Endothelial cell of hepatic sinusoid (primary cell): ENCODE results near the gene PKMYT1.

Experiments
- in situ Hi-C: cut with HindIII; loops from 2 replicates; pipeline ENCODE4 v1.10.0; 2017; ENCODE audit warnings: low sequenced_read_pairs

PKMYT1 gene

DNA sequence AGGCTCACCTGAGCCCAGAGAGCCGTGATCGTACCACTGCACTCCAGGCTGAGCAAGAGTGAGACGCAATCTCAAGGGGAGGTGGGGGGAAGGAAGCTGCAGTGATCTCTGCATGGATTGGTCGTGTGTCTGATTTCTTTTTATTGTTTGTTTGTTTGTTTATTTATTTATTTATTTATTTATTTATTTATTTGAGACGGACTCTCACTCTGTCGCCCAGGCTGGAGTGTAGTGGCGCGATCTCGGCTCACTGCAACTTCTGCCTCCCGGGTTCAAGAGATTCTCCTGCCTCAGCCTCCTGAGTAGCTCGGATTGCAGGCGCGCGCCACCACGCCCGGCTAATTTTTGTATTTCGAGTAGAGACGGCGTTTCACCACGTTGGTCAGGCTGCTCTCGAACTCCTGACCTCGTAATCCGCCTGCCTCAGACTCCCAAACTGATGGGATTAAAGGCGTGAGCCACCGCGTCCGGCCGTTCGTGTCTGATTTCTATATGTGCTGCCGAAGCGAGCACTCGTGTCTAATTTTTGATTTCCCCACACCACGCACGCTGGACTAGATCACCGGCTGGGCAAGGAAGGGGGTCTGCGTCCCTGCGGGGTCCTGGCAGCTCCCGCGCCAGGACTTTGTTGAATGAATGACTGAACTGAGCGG is 39.5 kb upstream of the PKMYT1 start:
- in situ Hi-C loops, result no loop called here

DNA sequence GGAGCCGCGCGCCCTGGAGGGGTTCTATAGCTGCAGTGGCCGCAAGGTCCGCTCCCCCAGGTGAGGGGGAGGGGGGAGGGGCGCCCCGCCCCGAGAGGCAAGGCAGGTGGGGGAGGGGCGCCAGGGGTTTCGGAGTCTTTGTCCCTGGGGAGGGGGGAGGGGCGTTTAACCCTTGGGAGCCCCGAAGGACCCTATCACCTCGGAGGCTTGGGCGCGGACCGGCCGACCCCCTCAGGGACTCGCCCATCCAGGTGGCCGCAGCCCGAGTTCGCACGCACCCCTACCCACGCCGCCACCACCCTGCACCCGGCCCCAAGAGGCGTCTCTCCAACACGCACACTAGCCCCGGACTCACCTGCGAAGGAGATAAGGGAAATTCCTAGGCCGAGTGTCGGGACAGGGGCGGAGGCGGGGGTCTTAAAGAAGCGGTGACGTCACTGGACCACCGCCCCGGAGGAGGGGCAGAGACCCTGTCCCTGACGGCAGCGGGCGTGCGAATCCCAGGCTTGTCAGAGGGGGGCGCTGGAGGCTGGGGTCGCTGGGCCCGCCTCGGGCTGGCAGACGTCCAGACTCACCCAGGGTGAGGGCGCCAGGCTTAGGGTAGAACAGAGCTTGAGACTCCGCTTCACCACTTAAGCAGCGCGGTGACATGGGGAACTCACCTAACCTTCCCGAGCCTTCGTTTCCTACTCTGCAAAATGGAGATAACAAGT is 37.7 kb upstream of the PKMYT1 start, which contains the start of gene CLDN6:
CLDN6 (minus strand) TSS at position 390 of the 713 bp plus-strand sequence. CDS start 2,162 bp downstream, outside the sequence.
- in situ Hi-C loops, result no loop called here

DNA sequence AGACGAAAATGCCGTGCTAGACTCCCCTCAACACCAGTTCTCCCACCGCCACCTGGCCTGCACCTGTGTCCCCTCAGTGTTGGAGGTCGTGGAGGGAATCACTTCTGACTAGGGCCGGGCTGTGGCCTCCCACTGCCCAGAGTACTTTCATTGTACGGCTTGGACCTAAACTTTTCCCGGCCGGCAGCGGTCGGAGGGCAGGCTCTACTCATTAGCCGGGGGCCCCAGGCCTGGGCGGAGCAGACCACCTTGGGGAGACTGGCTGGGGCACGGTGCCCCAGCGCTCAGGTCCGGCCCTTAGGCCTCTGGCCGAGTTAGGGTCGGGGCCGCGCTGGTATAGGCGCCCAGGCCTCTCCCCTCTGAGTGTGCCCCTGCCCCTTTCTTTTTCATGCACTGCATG is 37.1 kb upstream of the PKMYT1 start:
- in situ Hi-C loops, result no loop called here

DNA sequence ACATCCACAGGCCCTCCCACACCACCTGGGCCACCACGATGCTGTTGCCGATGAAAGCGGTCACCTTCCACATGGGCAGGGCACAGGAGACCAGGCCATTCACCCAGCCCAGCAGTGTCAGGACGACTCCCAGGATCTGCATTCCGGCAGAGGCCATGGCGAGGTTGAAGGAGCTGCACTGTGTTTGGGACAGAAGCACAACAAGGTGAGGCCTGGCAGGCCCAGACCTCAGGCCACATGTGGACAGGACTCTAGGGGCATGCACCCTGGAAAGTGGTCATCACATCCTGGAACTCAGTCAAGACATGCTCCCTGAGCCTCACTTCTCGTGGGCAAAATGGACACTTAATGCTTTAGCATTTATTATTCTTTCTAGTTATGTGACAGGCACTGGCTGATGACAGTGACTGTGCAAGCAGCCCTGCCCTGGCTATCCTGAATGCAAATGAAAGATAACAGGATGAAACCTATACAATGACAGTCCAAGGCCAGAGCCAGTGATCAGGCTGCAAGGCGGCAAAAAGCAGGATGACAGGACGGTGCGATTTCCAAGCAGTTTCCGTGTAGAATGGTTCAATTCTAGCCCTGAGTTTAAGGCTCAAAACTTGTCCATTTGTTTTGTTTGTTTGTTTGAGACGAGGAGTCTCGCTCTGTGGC is 35.7 kb upstream of the PKMYT1 start:
- in situ Hi-C loops, result no loop called here

DNA sequence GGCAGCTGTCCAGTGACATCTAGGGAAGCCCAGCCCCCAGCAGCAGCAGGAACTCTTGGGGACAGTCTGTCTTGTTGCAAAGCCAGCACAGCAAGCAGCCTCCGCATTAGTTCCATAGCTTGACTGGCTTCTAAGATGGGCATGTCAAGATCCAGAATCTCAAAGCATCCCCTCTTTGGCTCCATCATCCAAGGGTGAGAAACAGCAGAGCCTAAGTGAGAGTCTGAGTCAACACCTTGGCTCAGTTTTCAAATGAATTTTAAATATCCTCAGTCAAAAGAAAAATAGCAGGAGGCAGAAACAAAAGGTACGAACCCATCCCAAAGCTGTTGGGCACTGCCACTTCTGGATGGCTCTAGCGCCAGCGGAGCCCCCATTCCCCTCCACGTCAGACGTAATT is 34.7 kb upstream of the PKMYT1 start:
- in situ Hi-C loops, result no loop called here

DNA sequence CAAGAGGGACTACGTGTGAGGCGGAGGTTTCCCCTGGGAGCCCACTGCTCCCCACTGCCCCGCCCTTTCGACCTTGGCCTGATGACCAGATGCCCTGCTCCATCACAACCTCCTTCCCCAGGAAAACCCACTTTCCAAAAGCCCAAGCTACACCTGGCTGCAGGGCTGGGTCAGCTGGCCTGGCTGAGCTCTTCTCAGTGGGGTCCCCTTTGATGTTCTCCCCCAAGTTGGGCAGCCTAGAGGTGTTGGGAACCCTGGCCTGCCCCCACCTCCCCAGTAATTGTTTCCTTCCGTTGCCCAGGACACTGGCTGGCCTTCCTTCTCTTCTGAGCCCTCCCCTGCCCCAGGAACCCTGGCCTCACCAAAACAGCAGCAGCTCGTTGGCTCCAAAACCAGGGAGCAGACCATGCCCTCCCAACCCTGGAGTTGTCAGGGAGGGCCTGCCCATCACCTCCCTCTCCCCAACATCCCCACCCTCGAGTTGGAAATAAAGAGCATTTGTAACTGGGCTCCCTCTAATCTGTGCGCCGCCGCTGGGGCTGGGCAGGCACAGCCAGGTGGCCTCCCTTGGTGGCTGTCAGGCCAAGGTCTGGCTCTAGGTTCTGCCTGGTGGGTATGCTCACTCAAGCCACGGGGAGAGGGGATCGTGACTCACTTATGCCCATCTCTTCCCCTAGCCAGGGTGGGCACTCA is 33.9 kb upstream of the PKMYT1 start:
- in situ Hi-C loops, result no loop called here

DNA sequence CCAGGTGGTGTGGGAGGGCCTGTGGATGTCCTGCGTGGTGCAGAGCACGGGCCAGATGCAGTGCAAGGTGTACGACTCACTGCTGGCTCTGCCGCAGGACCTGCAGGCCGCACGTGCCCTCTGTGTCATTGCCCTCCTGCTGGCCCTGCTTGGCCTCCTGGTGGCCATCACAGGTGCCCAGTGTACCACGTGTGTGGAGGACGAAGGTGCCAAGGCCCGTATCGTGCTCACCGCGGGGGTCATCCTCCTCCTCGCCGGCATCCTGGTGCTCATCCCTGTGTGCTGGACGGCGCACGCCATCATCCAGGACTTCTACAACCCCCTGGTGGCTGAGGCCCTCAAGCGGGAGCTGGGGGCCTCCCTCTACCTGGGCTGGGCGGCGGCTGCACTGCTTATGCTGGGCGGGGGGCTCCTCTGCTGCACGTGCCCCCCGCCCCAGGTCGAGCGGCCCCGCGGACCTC is 33.3 kb upstream of the PKMYT1 start:
- in situ Hi-C loops, result no loop called here

DNA sequence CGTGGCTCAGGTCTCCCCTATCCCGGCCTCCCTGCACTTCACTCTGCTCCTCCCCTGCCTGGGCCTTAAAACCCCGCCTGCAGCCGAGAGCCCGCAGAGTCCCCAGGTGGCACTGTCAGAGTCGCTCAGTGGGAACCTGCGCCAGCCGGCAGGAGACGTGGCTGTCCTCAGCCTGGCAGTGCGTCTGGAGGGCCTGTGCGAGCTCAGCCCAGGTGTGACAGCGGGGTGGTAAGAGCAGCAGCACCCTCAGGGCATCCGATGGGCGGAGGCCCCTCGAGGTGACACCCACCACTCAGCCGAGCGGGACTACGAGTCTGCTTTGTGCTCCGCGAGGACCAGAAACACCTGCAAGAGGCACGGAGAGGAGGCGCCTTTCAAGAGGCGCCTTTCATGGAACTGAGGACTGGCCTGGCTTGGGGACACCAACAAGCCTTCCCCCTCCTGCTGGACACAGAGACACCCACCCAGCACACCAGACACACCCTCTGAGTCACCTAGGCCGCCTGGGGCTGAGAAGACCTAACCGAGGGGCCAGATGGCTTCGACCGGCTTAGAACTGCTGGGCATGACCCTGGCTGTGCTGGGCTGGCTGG is 32.7 kb upstream of the PKMYT1 start, which contains the start of gene CLDN9:
CLDN9 (plus strand) TSS at position 96 of the 593 bp plus-strand sequence; CDS start at position 536, 440 bp downstream.
- in situ Hi-C loops, result no loop called here

DNA sequence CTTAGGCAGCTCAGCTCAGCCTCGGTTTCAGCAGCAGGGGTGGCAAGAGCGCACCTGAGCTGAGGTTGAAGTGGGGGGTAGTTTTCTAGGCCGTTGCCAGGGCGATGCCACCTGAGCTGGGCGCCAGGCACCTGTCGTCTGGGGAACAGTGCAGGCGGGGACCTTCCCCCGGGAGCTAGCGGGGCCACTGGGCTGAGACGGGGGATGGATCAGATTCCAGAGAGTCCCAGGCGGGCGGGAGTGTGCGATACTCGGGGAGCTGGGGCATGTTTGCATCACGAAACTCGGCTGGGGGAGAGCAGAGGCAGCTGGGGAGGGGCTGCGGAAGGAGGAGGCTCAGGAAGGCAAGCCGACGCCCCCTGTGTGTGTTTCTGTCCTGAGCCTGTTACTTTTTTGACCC is 32.0 kb upstream of the PKMYT1 start:
- in situ Hi-C loops, result no loop called here

DNA sequence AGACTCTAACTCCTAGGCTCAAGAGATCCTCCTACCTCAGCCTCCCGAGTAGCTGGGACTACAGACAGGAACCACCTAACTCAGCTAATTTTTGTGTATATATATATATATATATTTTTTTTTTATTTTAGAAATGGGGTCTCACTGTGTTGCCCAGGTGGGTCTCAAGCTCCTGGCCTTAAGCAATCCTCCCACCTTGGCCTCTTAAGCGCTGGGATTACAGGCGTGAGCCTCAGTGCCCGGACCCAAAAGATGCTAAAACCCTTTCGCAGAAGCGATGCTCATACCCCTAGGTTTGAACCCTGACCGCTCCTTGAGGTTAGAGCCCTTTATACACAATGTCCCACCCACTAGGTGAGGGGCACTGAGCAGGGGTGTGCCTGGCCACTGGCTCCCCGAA is 30.3 kb upstream of the PKMYT1 start:
- in situ Hi-C loops, result no loop called here

DNA sequence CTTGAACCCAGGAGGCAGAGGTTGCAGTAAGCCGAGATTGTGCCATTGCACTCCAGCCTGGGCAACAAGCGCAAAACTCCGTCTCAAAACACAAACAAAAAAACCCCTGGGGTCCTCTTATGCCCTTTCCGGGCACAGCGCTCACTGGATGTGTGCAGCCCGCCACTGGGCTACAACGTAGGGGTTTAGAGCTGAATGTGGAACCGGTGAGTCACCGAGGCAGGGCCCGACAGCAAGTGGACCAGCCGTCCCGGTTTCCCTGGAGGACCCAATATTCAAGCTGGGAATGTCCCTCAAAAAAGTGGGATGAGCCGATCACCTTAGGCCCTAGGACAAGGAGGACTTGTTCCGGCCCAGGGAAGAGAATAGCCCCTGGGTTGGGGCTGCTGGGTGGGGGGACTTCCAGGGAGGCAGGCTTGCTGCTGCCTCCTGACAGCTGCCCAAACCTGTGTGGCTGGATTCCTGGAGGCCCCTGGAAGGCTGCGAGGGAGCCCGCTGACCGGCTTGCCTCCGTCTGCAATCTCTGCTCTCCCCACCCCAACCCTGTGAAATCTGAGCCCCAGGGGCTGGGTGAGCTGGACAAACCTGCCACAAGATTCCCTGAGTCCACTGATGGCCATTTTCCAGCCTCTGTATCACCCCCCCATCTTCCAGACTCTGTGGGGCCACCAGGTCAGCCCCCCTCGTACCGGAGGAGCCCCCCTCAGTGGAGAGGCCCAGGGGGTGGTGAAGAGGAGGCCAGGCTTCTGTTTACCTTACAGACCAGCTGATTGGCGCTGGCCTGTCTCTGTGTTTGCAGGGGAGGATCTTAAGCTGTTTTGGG is 29.5 kb upstream of the PKMYT1 start:
- in situ Hi-C loops, result no loop called here

DNA sequence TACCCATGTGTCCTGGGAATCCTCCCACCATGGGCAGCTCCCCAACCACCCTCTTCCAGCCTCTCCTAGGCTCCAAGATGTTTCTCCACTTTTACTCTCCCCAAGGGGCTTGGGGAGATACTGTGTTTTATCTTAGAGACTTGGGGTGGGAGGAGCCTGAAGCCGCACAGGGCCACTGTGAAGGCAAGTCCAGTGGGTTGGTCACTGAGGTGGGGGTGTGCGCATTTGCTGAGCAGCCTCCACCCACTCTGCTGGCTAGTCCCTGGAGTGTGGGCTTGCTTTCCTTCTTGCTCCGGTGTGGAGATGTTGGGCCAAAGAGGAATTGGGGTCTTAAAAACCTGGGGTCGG is 28.4 kb upstream of the PKMYT1 start:
- in situ Hi-C loops, result no loop called here

DNA sequence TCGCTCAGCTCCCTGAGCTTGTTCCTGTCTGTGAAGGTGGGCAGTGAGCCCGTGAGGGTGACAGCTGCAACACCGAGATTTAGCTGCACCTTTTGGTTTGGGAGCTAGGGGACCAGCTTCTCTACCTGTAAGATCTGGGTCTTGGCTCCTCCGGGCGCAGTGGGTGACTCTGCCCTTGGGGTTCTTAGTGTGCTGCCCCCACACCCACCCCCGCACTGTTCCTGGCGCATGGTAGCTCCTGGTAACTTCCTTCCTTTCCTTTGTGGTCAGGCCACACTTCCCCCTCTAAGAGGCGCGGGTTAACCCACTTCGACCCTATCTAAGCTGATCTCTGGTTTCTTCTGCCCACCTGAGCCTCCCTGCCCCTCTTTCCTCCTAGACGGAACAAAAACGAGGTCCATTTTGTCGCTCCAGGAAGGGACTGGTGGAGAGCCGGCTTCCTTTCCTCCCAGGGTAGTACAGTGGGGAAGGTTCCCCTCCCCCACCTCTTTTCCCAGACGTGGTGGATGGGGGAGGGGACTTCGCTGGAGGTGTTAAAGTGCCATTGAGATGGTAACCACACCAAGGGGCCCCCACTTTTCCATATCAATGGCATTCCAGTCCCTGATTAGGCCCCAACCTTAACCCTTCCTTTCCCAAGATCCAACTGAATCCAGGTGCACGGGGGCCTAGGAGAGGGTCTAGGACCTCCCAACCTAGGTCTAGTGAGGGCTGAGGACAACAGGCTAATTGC is 27.9 kb upstream of the PKMYT1 start:
- in situ Hi-C loops, result no loop called here

DNA sequence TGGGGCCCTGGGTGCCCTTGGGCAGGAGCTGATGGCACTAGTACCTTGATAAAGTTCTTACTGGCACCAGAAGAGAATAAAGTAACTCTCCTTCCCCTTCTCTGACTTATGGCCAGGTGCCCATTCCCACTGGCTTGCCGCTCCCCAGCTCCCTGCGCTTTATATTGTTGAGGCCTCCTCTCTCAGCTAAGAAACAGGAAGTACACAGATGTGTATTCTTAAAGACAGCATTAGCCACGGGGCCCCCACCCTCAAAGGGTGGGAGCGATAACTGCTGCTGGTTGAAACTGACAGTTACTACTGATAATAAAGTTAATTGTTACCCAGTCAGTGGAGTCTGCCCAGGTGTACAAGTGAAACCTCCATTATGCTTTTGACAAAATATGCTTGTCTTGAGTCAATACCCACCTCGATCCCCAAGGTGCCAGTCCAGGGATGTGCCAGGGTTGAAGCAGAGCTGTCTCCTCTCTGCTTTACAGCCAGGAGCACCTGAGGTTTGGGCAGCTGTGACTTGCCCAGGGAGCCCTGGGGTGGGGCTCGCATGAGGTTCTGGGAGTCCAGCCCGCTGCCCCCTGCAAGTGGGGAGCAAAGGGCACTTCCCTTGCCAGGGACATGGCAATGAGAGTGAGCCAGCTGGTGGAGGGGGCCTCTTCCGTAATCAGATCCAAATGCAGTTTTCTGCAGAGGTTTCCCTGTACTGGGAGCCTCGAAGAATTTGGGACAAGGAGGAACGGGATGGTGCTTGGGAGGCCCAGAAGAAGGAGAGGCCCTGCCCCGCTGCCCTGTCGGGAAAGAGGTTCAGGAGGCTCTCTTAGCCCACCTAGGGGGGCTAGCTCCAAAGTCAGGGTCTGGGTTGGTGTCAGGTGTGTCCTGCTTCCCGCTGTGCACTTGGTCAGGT is 27.1 kb upstream of the PKMYT1 start:
- in situ Hi-C loops, result no loop called here

DNA sequence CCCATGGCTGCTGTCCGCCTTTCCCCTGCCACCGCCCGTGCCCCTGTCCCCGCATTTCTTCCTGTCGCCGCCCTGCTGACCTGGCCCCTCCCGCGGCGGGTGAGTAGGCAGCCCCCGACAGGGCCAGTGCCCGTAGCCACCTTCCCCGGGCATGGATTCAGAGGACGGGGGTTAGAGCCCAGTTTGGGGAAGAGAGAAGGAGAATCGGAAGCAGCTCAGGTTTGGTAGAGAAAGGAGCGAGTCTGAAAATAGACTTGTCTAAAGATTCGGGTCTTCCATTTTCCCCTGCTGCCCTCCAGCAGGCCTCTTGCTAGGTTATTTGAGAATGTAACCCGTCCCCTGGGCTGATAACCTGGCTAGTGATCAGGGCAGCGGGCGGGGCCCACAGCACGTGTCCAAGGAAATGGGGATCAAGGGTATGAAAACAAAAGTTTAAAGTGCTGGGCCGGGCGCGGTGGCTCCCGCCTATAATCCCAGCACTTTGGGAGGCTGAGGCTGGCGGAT is 24.6 kb upstream of the PKMYT1 start:
- in situ Hi-C loops, result no loop called here

DNA sequence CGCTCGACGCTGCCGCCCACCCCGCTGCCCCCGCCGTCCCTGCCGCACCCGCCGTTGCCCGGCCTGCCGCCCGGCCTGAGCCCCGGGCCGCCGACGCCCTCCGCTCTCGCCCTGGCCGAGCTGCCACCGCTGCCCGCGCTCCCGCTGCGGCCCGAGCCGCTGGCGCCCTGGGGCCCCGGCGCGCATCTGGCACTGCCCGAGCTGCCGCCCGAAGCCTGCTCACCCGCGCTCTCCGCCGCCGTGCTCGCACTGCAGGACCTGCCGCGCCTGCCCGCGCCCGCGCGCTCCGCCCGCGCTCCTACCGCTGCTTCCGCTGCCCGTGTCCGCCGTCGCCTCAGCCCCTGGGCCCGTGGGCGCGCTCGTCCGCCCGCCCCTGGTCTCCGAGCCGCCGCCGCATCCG is 24.1 kb upstream of the PKMYT1 start:
- in situ Hi-C loops, result no loop called here

DNA sequence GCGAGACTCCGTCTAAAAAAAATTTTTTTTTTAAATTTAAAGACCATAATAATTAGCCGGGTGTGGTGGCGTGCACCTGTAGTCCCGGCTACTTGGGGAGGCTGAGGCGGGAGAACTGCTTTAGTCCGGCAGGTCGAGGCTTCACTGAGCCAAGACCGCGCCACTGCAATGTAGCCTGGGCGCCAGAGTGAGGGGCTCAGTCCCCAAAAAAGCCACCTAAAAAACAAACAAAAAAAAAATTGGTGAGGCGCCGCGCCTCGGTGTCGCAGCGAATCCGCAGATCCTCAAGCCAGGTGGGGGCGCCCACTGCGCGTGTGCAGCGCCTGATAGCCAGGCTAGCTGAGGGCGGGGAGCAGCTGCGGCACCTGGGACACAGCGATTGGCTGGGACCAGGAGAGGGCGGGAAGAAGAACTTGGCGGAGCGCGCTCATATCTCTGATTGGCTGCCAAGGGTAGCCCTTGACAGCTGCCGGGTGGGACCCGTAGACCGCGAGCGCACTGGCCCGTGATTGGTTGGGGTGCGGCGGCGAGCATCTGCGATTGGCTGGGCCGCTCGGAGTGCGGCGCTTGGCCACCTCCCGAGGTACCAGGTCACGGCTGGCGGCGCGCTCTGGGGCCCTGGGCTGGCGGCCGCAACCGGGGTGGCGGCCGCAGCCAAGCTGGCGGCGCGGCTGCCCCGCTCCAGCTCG is 23.5 kb upstream of the PKMYT1 start:
- in situ Hi-C loops, result no loop called here

DNA sequence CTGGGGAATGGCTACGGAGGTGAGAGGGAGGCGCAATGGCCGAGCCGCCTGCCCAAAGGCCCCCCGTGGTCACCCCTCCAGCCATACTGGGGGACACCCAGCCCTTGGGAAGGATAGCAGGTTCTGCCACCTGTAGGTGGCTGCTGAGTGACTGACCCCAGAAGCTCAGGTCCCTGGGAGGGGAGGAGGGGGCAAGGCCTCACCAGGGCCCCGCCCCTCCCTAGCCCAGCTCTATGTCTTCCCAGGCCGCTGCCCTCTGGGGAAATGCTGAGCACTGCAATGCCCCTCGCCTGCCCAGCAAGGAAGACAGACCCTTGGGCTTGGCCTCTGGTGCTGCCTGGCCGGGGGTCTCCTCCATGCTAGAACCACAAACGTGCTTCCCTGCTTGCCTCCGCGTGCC is 21.1 kb upstream of the PKMYT1 start:
- in situ Hi-C loops, result no loop called here
